GM18505 (cell line): ENCODE measurements around the gene ADCY7.

ENCODE experiments used
- ATAC-seq: cut with Tn5 transposase; IDR thresholded peaks from one replicate; pipeline ENCODE4 v1.9.1; 2021; ENCODE audit not compliant: unreplicated experiment
- POLR2A ChIP-seq: IDR thresholded peaks from 4 replicates; pipeline ENCODE4 v1.6.1; 2011; ENCODE audit warnings: borderline replicate concordance; ENCODE audit not compliant: insufficient read depth, insufficient read length; ENCODE audit errors: extremely low read depth

Gene ADCY7

DNA sequence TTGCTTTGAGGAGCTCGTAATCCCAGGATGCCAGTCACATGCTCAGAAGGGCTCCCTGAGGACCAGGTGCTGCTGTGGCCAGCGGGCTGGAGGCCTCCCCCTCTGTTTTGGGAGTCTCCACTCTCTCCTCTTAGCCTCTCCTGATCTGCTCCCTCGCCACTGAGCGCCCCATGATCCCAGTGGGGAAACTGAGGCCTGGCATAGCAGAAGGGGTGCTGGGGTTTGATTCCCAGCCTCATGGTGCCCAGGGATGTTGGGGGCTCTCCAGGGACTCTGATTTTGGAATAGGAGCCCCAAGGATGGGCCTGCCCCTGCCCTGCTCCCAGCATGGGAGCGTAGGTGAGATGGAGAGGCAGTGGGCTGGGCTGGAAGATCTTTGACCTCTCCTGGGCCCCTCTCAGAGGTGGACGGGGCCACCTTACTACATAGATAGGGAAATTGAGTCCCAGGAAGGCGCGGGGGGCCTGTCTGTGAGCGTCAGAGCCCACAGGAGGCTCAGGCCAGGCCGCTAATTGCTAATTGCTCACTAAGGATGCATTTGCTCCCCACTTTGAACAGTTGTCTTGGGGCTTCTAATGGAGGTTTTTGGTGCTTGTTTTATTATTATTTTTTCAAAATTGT, 525 bp upstream of the ADCY7 start:
- no peak for TF ChIP-seq POLR2A
- ATAC-seq, result no peak

DNA sequence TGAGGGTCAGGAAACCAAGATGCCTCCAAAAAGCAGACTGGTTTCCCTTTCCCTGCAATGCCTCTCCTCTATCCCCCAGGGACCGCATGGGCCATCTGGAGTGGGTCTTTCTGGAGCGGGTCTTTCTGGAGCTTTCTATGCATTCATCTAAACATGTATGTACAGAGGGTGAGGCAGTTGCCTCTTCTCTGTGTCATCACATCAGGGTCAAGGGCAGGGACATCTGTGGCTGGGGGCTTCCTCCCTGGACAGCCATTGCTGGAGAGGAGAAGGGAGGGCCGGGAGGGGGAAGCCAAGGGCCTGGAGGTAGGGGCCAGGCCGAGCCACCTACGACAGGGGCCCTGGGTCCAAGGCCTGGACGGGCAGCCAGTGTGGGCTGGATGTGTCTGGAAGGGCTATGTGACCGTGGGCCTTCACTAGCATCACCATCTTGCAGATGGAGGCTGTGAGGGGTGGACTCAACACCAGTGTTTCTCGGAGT, 840 bp downstream of the ADCY7 start:
- no peak for ATAC-seq
- TF ChIP-seq POLR2A, result no peak

DNA sequence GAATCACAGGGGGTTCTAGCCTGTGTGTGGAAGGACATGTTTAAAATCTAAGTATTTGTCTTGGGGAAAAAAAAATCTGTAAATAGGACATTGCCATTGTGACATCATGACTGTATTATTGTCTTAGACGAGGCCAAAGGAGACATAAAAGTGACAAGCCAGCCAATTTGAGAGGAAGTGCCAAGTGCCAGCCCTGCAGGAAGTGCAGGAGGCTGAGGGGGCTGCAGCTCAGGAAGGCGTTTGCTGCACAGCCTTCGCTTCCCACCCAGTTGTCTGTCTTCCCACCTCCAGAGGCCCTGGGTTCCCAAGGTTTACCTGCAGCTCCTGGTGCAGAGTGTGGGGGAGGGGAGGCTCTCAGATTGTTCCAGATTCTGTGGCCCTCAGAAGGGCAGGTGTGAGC, 1.3 kb downstream of the ADCY7 start:
- no peak for ATAC-seq
- TF ChIP-seq POLR2A, result no peak

DNA sequence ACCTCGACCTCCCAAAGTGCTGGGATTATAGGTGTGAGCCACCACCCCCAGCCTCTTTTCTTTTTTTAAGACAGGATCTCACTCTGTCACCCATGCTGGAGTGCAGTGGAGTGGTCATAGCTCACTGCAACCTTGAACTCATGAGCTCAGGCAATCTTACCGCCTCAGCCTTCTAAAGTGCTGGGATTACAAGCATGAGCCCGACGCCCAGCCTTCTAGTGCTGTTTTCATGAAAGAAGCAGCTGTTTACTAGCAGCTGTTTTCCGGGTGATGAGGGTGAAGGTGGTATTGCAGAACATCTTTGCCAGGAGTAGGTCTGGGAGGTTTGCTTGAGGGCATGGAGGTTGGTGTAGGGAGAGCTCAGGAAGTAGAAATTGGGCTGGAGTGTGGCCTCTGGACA, 2.0 kb downstream of the ADCY7 start:
- no peak for ATAC-seq
- TF ChIP-seq POLR2A, result no peak

DNA sequence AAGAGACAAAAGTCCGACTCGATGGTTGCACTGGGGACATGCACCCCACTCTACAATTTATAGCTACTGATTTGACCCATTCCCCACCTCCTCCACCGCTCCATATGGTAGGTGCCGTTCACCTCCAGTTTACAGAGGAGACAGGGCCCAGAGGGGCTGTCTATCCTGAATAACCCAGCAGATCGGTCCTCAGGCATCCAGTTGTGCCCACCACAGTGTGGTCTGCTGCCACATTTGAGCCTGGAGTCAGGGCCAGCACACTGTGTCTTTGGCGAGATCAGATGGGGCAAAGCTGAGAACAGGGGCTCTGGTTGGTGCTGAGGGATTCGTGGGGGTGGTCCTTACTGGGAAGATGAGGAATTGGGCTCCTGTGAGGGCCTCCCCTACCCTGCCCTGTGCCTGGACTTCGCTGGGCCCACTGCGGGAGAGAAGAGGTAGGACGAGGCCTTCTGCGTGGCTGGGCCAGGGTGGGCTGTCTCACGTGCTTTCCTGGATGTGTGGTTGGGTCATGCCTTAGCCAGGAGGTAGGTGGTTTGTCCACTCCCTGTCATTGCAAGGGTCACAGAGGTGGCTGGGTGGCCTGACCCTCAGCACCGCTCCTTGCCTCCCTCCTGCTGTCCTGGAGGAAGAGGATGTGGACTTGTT, 2.8 kb downstream of the ADCY7 start:
- TF ChIP-seq POLR2A, result no peak
- ATAC-seq, result no peak

DNA sequence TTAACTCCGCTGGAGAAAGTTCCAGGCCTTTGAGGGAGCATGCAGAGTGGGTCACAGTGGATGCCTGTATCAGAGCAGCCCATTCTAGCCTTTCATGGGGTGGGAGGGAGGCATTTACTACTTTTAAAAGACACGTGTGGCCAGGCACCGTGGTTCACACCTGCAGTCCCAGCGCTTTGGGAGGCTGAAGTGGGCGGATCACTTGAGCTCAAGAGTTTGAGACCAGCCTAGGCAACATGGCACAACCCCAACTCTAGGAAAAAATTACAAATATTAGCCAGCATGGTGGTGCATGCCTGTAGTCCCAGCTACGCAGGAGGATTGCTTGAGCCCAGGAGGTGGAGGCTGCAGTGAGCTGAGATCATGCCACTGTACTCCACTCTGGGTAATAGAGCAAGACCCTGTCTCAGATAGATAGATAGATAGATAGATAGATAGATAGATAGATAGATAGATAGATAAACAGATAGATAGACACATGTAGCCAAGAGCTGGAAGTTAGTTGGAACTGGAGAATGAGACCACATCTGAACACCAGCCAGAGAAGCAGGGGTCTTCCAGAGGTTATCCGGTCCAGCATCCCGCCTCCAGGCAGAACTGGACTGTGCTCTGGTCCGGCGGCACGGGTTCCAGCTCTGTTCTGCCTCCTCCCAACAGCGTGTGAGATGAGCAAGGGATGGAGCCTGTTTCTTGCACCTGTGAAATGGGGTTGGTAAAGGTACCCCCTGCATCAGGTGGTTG, 3.6 kb downstream of the ADCY7 start:
- no peak for ATAC-seq
- TF ChIP-seq POLR2A, result no peak

DNA sequence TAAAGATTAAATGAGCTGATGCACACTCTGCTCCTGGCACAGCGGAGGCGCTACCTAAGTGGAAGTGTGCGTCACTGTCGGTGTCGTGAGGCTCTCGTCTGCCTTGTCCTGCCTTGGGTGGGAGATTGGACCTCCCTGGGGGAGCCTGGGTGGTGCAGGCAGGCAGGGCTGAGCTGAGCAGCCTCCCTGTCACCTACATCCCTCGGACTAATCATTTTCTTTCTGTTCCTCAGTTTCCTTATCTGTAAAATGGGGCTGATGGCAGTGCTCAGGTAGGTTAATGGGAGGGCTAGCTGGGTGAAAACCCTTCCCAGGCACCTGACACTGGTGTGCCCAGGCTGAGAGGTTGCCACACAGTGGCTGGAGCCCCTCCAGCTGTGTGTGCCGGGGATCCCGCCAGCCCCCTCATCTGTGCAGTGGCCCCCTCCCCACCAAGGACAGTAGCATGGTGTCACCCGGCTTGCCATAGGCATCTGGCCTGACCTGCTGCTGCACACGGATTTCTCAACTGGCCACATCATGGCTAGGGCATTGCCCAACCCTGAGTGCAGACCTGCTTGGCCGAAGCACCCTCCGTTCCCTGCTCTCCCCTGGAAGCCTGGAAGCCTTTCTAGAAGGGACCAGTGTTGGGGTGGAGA, 4.3 kb downstream of the ADCY7 start:
- ATAC-seq, result no peak
- no peak for TF ChIP-seq POLR2A

DNA sequence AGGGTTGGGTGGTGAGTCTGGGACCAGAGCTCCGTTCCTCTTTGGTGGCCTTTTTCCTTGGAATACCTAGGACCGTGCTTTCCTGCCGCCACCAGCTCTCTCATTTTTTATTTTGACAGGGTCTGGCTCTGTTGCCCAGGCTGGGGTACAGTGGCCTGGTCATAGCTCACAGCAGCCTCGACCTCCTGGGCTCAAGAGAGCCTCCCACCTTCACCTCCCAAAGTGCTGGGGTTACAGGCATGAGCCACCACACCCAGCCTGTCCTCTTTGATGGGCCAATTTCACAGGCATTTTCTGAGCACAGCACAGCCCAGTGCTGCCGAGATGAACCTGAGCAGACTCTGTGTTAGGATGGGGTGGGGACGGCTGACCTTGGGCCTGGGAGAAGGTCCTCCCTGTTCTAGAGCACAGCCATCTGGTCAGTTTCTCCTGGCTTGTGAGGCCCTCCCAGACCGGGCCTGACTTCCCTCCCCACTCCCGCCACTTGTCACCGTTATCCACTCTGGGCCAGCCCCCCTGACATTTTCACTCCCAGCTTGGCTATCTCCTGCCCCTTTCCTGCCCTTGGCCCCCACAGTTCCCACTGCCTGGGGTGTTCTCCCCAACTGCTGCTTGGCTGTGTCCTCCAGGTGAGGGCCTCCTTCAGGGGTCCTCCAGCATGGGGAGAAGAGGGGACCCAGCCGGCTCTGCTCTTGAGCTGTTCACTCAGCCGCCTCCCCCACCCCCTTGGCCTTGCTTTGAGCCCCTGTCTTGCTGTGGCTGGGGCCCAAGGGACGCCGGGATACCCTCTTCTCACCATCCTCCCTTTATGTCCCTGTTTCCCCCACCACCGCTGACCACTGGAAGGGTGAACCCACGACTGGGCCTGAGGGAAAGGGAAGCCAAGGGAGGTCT, 5.0 kb downstream of the ADCY7 start:
- no peak for ATAC-seq
- no peak for TF ChIP-seq POLR2A

DNA sequence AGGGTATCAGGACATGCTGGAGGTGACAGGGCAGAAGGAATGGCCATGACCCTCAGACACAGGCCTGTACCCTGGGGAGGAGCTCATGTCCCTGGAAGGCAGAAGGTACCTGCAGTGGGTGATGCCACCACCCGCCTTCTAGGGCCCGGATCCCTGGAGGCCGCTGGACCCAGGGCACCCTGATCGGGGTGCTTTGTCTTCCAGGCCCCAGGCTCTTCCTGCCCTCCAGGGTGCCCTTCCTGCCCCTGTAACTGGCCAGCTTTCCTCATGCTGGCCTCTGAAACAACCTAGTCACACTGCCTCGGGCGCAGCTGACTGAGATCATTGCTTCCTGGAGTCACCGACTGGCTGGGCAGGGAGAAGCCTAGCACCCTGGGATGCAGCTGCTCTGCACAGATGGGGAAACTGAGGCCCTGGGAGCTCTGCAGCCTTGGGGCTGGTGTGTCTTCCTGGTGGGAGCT, 5.8 kb downstream of the ADCY7 start:
- no peak for TF ChIP-seq POLR2A

DNA sequence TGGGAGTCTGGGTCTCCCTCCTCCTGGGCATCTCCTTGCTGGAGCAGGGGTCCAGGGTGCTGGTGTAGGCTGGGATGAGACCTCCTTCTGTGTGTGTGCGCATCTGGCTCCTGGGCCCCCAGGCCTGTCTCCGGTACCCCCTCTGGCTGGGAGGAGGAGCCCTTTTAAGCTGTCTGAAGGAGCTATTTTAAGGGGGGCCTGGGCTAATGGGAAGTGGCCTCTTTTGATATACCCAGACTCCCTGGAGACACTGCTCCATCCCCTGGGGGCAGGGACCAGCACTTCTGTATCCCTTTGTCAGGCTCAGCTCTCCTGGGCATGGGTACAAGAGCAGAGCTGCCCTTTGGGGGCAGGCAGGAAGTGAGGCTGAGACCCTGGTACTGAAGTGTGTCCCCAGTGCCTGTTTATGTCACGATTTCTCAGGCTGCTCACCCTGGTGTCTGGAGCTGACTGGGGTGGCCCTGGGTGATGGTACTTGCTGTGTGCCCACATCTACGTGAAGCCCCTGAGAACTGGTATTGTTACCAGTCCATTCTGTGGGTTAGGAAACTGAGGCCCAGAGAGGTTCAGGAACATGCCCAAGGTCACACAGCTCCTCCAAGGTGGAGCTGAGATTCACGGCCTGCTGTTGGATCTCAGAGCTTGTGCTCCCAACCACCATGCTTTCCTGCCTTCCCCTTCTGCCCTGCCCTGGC, 6.5 kb downstream of the ADCY7 start:
- TF ChIP-seq POLR2A, result no peak
- no peak for ATAC-seq

More for the DNA sequence above, 5.8 kb downstream of the ADCY7 start:
- ATAC-seq, result no peak

DNA sequence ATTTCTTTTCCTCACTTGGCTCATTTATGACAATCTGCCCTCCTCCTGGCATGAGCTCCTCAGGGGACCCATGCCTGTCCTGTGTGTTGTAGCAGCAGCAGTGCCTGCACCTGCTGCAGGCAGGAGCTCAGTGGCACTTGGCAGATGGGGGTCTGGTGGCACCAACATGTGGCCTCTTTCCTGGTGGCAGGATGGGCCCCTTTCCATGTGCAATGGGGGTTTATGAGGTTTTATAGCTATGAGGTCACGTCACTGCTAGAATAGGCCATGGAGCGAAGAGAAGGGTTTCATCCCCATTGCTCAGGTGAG, 7.0 kb downstream of the ADCY7 start:
- ATAC-seq, result no peak
- TF ChIP-seq POLR2A, result no peak

DNA sequence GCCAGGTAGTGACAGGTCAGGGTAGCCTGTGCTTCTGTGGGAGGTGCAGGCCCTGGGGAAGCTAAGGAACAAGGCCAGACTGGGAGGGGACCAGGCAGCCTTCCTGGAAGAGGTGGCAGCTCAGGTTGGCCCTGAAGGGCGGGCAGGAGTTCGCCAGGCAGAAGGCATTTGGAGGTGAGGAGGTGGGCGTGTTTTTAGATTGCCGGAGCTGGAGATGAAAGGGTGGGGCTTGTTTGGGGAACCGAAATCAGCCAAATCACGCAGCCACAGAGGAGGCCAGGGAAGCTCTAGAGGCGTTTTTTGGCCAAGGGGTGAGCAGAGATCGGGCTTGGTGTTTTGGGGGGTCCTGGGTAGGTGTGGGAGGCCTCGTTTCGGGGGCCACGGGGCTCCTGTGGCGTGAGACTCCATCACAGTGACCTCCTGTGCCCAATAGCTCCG, 7.6 kb downstream of the ADCY7 start:
- ATAC-seq, result peak; percentile 69

More for the DNA sequence above, 7.6 kb downstream of the ADCY7 start:
- TF ChIP-seq POLR2A, result peak; percentile 85
